ENCODE data around the gene PRR16. TPM values are rescaled to one million over a fixed set of nuclear protein-coding genes. Genes with fewer than 3 reads are reported as not detected.

PRR16 gene
- total and polyA plus RNA-seq, 2 donors: 7.6 to 11.9 TPM

- Histone ChIP-seq H3K27ac (ENCODE audit: low read depth) (no peak overlapping the region), H3K36me3 (ENCODE audit: insufficient read depth) (no peaks in the 10 kb centered on the region), H3K4me1 (ENCODE audit: insufficient read depth) (no peaks in the 10 kb centered on the region), H3K4me3 (ENCODE audit: low read depth, low read length) (no peak overlapping the region)
- WGBS: 78% methylated on average over 5 of the region's 5 CpGs
- no peak for DNase-seq (ENCODE audit: extremely low spot score)
Measured at GRCh38 chr5:120630550-120630949, 166.4 kb downstream of the PRR16 start.

GRCh38 chr5:120631611-120632010 is 167.5 kb downstream of the PRR16 start:
- Histone ChIP-seq H3K27ac (ENCODE audit: low read depth) (no peak overlapping the region), H3K4me1 (ENCODE audit: insufficient read depth) (no peaks in the 10 kb centered on the region), H3K4me3 (ENCODE audit: low read depth, low read length) (no peak overlapping the region), H3K36me3 (ENCODE audit: insufficient read depth) (no peaks in the 10 kb centered on the region)
- 89% methylated on average over 2 of the region's 2 CpGs for whole genome bisulfite sequencing
- DNase-seq (ENCODE audit: extremely low spot score): no peak

- no peaks in the 10 kb centered on the region for H3K4me1 ChIP-seq (ENCODE audit: insufficient read depth)
- no peak overlapping the region for H3K4me3 ChIP-seq (ENCODE audit: low read depth, low read length)
- H3K27ac ChIP-seq (ENCODE audit: low read depth): no peak overlapping the region
- no peaks in the 10 kb centered on the region for H3K36me3 ChIP-seq (ENCODE audit: insufficient read depth)
- WGBS: 95% methylated on average over 3 of the region's 3 CpGs
- DNase-seq (ENCODE audit: extremely low spot score): no peak
Measured at GRCh38 chr5:120632430-120632829, 168.3 kb downstream of the PRR16 start.

GRCh38 chr5:120638449-120638848 is 174.3 kb downstream of the PRR16 start:
- Histone ChIP-seq H3K27ac (ENCODE audit: low read depth) (no peak overlapping the region), H3K4me3 (ENCODE audit: low read depth, low read length) (no peak overlapping the region), H3K4me1 (ENCODE audit: insufficient read depth) (no peaks in the 10 kb centered on the region), H3K36me3 (ENCODE audit: insufficient read depth) (no peaks in the 10 kb centered on the region)
- DNase-seq (ENCODE audit: extremely low spot score): no peak
- WGBS: 59% methylated on average over 3 of the region's 3 CpGs

GRCh38 chr5:120640778-120641177 is 176.7 kb downstream of the PRR16 start:
- no peak overlapping the region for H3K4me3 ChIP-seq (ENCODE audit: low read depth, low read length)
- no peak overlapping the region for H3K27ac ChIP-seq (ENCODE audit: low read depth)
- no peak for DNase-seq (ENCODE audit: extremely low spot score)
- 64% methylated on average over 3 of the region's 3 CpGs for WGBS
- H3K36me3 ChIP-seq (ENCODE audit: insufficient read depth): no peaks in the 10 kb centered on the region
- H3K4me1 ChIP-seq (ENCODE audit: insufficient read depth): no peaks in the 10 kb centered on the region

- Histone ChIP-seq H3K4me1 (ENCODE audit: insufficient read depth) (no peaks in the 10 kb centered on the region), H3K4me3 (ENCODE audit: low read depth, low read length) (no peak overlapping the region), H3K27ac (ENCODE audit: low read depth) (no peak overlapping the region), H3K36me3 (ENCODE audit: insufficient read depth) (no peaks in the 10 kb centered on the region)
- no peak for DNase-seq (ENCODE audit: extremely low spot score)
Measured at GRCh38 chr5:120644516-120644915, 180.4 kb downstream of the PRR16 start.

GRCh38 chr5:120655828-120656435 is 191.8 kb downstream of the PRR16 start:
- Histone ChIP-seq H3K4me3 (ENCODE audit: low read depth, low read length) (no peak overlapping the region), H3K27ac (ENCODE audit: low read depth) (no peak overlapping the region), H3K36me3 (ENCODE audit: insufficient read depth) (no peaks in the 10 kb centered on the region), H3K4me1 (ENCODE audit: insufficient read depth) (no peaks in the 10 kb centered on the region)
- DNase-seq (ENCODE audit: extremely low spot score): no peak
- 71% methylated on average over 5 of the region's 5 CpGs for WGBS

GRCh38 chr5:120657104-120657503 is 193.0 kb downstream of the PRR16 start:
- 29% methylated on average over 1 of the region's 1 CpG for WGBS
- Histone ChIP-seq H3K4me1 (ENCODE audit: insufficient read depth) (no peaks in the 10 kb centered on the region), H3K27ac (ENCODE audit: low read depth) (no peak overlapping the region), H3K4me3 (ENCODE audit: low read depth, low read length) (no peak overlapping the region), H3K36me3 (ENCODE audit: insufficient read depth) (no peaks in the 10 kb centered on the region)
- no peak for DNase-seq (ENCODE audit: extremely low spot score)

- Histone ChIP-seq H3K4me1 (ENCODE audit: insufficient read depth) (no peaks in the 10 kb centered on the region), H3K27ac (ENCODE audit: low read depth) (no peak overlapping the region), H3K36me3 (ENCODE audit: insufficient read depth) (no peaks in the 10 kb centered on the region), H3K4me3 (ENCODE audit: low read depth, low read length) (no peak overlapping the region)
- DNase-seq (ENCODE audit: extremely low spot score): no peak
Measured at GRCh38 chr5:120677481-120677880, 213.4 kb downstream of the PRR16 start.

- H3K4me1 ChIP-seq (ENCODE audit: insufficient read depth): no peaks in the 10 kb centered on the region
- no peaks in the 10 kb centered on the region for H3K36me3 ChIP-seq (ENCODE audit: insufficient read depth)
- no peak overlapping the region for H3K4me3 ChIP-seq (ENCODE audit: low read depth, low read length)
- H3K27ac ChIP-seq (ENCODE audit: low read depth): no peak overlapping the region
- no peak for DNase-seq (ENCODE audit: extremely low spot score)
- 38% methylated on average over 1 of the region's 1 CpG for WGBS
Measured at GRCh38 chr5:120678279-120678678, 214.2 kb downstream of the PRR16 start.

- DNase-seq (ENCODE audit: extremely low spot score): no peak
- H3K27ac ChIP-seq (ENCODE audit: low read depth): no peak overlapping the region
- WGBS: 90% methylated on average over 2 of the region's 2 CpGs
Measured at GRCh38 chr5:120682851-120683250, 218.8 kb downstream of the PRR16 start.

GRCh38 chr5:120683580-120683979 is 219.5 kb downstream of the PRR16 start:
- Histone ChIP-seq H3K27ac (ENCODE audit: low read depth) (no peak overlapping the region), H3K36me3 (ENCODE audit: insufficient read depth) (no peaks in the 10 kb centered on the region), H3K4me1 (ENCODE audit: insufficient read depth) (no peaks in the 10 kb centered on the region), H3K4me3 (ENCODE audit: low read depth, low read length) (no peak overlapping the region)
- no peak for DNase-seq (ENCODE audit: extremely low spot score)

More at GRCh38 chr5:120682851-120683250, 218.8 kb downstream of the PRR16 start:
- Histone ChIP-seq H3K4me1 (ENCODE audit: insufficient read depth) (no peaks in the 10 kb centered on the region), H3K4me3 (ENCODE audit: low read depth, low read length) (no peak overlapping the region), H3K36me3 (ENCODE audit: insufficient read depth) (no peaks in the 10 kb centered on the region)

- 61% methylated on average over 2 of the region's 2 CpGs for WGBS
- DNase-seq (ENCODE audit: extremely low spot score): no peak
- Histone ChIP-seq H3K4me1 (ENCODE audit: insufficient read depth) (no peaks in the 10 kb centered on the region), H3K27ac (ENCODE audit: low read depth) (no peak overlapping the region), H3K4me3 (ENCODE audit: low read depth, low read length) (no peak overlapping the region), H3K36me3 (ENCODE audit: insufficient read depth) (no peaks in the 10 kb centered on the region)
Measured at GRCh38 chr5:120684213-120684612, 220.1 kb downstream of the PRR16 start.

GRCh38 chr5:120684749-120685415 is 220.8 kb downstream of the PRR16 start:
- H3K36me3 ChIP-seq (ENCODE audit: insufficient read depth): no peaks in the 10 kb centered on the region
- DNase-seq (ENCODE audit: extremely low spot score): no peak
- no peaks in the 10 kb centered on the region for H3K4me1 ChIP-seq (ENCODE audit: insufficient read depth)
- no peak overlapping the region for H3K27ac ChIP-seq (ENCODE audit: low read depth)
- H3K4me3 ChIP-seq (ENCODE audit: low read depth, low read length): no peak overlapping the region
- WGBS: 71% methylated on average over 2 of the region's 2 CpGs

Data from urinary bladder (tissue), 4 donors.